HG02840 (cell line): Measurements from ENCODE around the gene DPY19L3.
"Not testable (repeated sequence)": the region's sequence is repeated elsewhere in the genome, so short reads cannot be mapped to it uniquely, and the experiment has no call there.

Experiments
- ATAC-seq: cut with Tn5 transposase; IDR thresholded peaks from one replicate; pipeline ENCODE4 v1.9.1; 2021; ENCODE audit warnings: mild to moderate bottlenecking, moderate library complexity, moderate number of reproducible peaks; ENCODE audit not compliant: unreplicated experiment, low FRiP score

The DPY19L3 gene

GRCh38 chr19:32392901-32393300 lies 12.7 kb upstream of the DPY19L3 start:
- ATAC-seq: no peak

GRCh38 chr19:32396046-32396652 lies 9.4 kb upstream of the DPY19L3 start:
- no peak for ATAC-seq

- no peak for ATAC-seq
Measured at GRCh38 chr19:32397671-32398101, 7.9 kb upstream of the DPY19L3 start.

- ATAC-seq: no peak
Measured at GRCh38 chr19:32401992-32402391, 3.6 kb upstream of the DPY19L3 start.

GRCh38 chr19:32403291-32403995 lies 2.1 kb upstream of the DPY19L3 start:
- no peak for ATAC-seq

GRCh38 chr19:32404213-32404932 lies 1.2 kb upstream of the DPY19L3 start:
- ATAC-seq: no peak

GRCh38 chr19:32404933-32405430 lies 588 bp upstream of the DPY19L3 start:
- ATAC-seq: peak; percentile 4

- no peak for ATAC-seq
Measured at GRCh38 chr19:32406161-32407003, 812 bp downstream of the DPY19L3 start.

GRCh38 chr19:32407004-32407992 lies 1.7 kb downstream of the DPY19L3 start:
- ATAC-seq: no peak

GRCh38 chr19:32415246-32415645 lies 9.7 kb downstream of the DPY19L3 start:
- ATAC-seq: no peak

GRCh38 chr19:32415669-32416068 lies 10.1 kb downstream of the DPY19L3 start:
- ATAC-seq: no peak

GRCh38 chr19:32416749-32417456 lies 11.3 kb downstream of the DPY19L3 start:
- ATAC-seq: no peak

GRCh38 chr19:32418155-32418554 lies 12.6 kb downstream of the DPY19L3 start:
- no peak for ATAC-seq

GRCh38 chr19:32421589-32422361 lies 16.2 kb downstream of the DPY19L3 start:
- ATAC-seq: no peak

- no peak for ATAC-seq
Measured at GRCh38 chr19:32422435-32422834, 16.9 kb downstream of the DPY19L3 start.

GRCh38 chr19:32423944-32424343 lies 18.4 kb downstream of the DPY19L3 start:
- not testable (repeated sequence) for ATAC-seq

GRCh38 chr19:32427536-32427935 lies 22.0 kb downstream of the DPY19L3 start:
- no peak for ATAC-seq

- ATAC-seq: no peak
Measured at GRCh38 chr19:32436692-32437091, 31.1 kb downstream of the DPY19L3 start.
